Measurements from ENCODE around the gene ATP2A3.

DNA sequence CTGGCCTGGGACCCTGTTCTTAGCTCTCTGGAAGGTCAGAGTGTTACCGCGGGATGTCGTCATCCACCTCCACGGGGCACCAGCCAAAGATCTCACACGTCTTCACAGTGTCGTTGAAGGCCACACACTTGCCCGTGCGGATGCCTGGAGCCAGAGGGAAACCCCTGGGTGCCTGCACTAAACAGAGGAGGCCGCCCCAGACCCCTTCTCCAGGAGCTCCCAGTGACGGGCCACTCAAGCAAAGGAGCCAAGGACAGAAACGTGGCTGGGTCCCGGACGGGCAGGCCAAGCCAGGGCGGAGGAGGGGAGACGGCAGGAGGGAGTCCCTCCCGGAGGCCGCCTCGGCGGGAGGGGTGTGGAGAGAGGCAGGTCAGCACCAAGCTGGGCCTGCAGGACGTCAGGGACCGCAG is 60.4 kb downstream of the ATP2A3 start:
- no peak for TF ChIP-seq CTCF (IDR thresholded peaks at IDR 0.05)
- no peak for TF ChIP-seq POLR2A (IDR thresholded peaks at IDR 0.05)
- TF ChIP-seq POLR2AphosphoS5 (IDR thresholded peaks at IDR 0.05) = no peak
- no peak for TF ChIP-seq EP300 (IDR thresholded peaks at IDR 0.05; ENCODE audit: low read depth)

All from transverse colon (tissue), 4 donors.